HUES64 (cell line): ENCODE results near the gene PI16.
"Not testable (repeated sequence)": the region's sequence is repeated elsewhere in the genome, so short reads cannot be mapped to it uniquely, and the experiment has no call there.

Experiments
- H3K27ac ChIP-seq: 2 replicates; pipeline ENCODE4 v1.7.0; 2013; ENCODE audit warnings: low read depth, low read length, inconsistent platforms
- H3K27me3 ChIP-seq: 2 replicates; pipeline ENCODE4 v1.6.1; 2013; ENCODE audit warnings: mild to moderate bottlenecking, low read length; ENCODE audit not compliant: insufficient read depth
- H3K36me3 ChIP-seq: 2 replicates; pipeline ENCODE4 v1.6.1; 2013; ENCODE audit warnings: mild to moderate bottlenecking, low read length; ENCODE audit not compliant: insufficient read depth
- H3K4me1 ChIP-seq: 2 replicates; pipeline ENCODE4 v1.6.1; 2013; ENCODE audit warnings: mild to moderate bottlenecking, low read length, moderate library complexity; ENCODE audit not compliant: insufficient read depth
- H3K4me3 ChIP-seq: 2 replicates; pipeline ENCODE4 v1.5.1; 2013; ENCODE audit warnings: mild to moderate bottlenecking, low read length, moderate library complexity
- H3K9ac ChIP-seq: 2 replicates; pipeline ENCODE4 v1.6.1; 2013; ENCODE audit warnings: mild to moderate bottlenecking, low read depth, low read length
- H3K9me3 ChIP-seq: 2 replicates; pipeline ENCODE4 v1.6.1; 2013; ENCODE audit warnings: low read depth, low read length; ENCODE audit not compliant: insufficient read depth
- WGBS: fragments of 150-250, 120-280 bp; methylation state at CpG from one replicate; pipeline ENCODE4 v1.1.7; 2013; ENCODE audit warnings: missing lambda C conversion rate; 5-methylcytosine and 5-hydroxymethylcytosine counted together

PI16 gene

GRCh38 chr6:36990401-36990800, 35.9 kb downstream of the PI16 start:
- not testable (repeated sequence) for H3K4me3 ChIP-seq, H3K36me3 ChIP-seq, H3K9me3 ChIP-seq, H3K4me1 ChIP-seq, H3K27me3 ChIP-seq, H3K27ac ChIP-seq, H3K9ac ChIP-seq
- 85% methylated on average over 2 of the region's 2 CpGs for WGBS

GRCh38 chr6:36997811-36998722, 43.5 kb downstream of the PI16 start:
- no peak overlapping the region for H3K27ac ChIP-seq
- WGBS, result 85% methylated on average over 18 of the region's 18 CpGs
- no peak overlapping the region for H3K4me3 ChIP-seq
- H3K9ac ChIP-seq, result no peak overlapping the region
- H3K4me1 ChIP-seq, result peaks cover 3% of the 10 kb centered on the region; the same call in 1 of the 2 replicates
- no peaks in the 10 kb centered on the region for H3K27me3 ChIP-seq
- H3K36me3 ChIP-seq, result no peaks in the 10 kb centered on the region
- H3K9me3 ChIP-seq, result no peaks in the 10 kb centered on the region

DNA sequence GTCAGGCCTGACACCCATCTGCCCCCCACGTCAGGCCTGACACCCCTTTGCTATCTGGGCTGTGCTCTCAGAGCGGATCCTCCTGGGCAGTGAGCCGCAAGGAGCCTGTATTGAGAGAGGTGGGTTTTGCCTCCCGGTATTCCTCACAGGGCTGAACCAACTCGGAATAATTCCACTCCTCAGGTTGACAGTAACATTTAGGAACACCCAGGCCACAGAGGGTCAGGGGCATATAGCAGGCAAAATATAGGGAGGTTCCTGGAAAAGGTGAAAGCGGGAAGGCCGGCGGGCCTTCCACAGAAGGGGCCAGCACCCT, 44.1 kb downstream of the PI16 start:
- H3K27ac ChIP-seq, result no peak overlapping the region
- no peak overlapping the region for H3K9ac ChIP-seq
- no peak overlapping the region for H3K4me3 ChIP-seq
- H3K27me3 ChIP-seq, result no peaks in the 10 kb centered on the region
- H3K9me3 ChIP-seq, result no peaks in the 10 kb centered on the region
- H3K36me3 ChIP-seq, result no peaks in the 10 kb centered on the region
- WGBS, result 91% methylated on average over 8 of the region's 8 CpGs
- peaks cover 3% of the 10 kb centered on the region; the same call in 1 of the 2 replicates for H3K4me1 ChIP-seq

DNA sequence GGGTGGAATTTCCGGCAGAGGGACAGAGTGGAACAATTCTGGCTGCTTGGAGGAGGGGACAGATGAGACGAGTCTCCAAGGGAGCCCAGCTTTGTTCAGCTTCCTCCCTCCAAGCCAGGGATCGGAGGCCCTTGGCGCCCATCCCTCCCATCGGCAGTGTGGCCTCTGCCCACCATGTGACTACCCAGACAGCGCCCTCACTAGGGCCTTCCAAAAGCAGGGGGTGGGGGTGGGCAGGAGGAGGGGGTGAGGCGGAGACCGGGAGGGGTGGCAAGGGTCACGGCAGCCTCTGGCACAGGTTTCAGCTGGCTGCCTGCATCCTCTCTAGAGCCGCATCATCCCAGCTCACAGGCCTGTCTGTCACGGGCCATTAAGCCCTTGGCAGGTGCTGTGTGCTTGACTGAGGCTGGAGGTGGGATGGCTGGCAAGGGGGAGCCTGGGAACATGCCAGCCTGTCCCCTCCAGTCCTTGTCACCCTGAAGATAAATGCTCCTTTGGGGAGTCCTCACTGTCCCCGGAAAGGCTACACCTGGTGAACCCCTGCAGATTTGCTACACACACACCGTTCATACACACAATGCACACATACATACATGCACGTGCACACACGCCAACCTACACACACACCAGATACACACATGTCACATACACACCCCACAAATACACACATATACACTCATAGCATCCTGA, 44.7 kb downstream of the PI16 start:
- peaks cover 3% of the 10 kb centered on the region; the same call in 1 of the 2 replicates for H3K4me1 ChIP-seq
- H3K27ac ChIP-seq, result no peak overlapping the region
- H3K9me3 ChIP-seq, result no peaks in the 10 kb centered on the region
- no peak overlapping the region for H3K9ac ChIP-seq
- H3K36me3 ChIP-seq, result no peaks in the 10 kb centered on the region
- no peak overlapping the region for H3K4me3 ChIP-seq
- no peaks in the 10 kb centered on the region for H3K27me3 ChIP-seq
- 81% methylated on average over 15 of the region's 15 CpGs for WGBS

- Histone ChIP-seq H3K9ac (no peak overlapping the region), H3K27ac (no peak overlapping the region), H3K4me3 (no peak overlapping the region), H3K9me3 (no peaks in the 10 kb centered on the region), H3K36me3 (no peaks in the 10 kb centered on the region), H3K27me3 (no peaks in the 10 kb centered on the region), H3K4me1 (peaks cover 3% of the 10 kb centered on the region; the same call in 1 of the 2 replicates)
- WGBS, result 87% methylated on average over 4 of the region's 4 CpGs
Observed at GRCh38 chr6:36999751-37000125, 45.2 kb downstream of the PI16 start.

DNA sequence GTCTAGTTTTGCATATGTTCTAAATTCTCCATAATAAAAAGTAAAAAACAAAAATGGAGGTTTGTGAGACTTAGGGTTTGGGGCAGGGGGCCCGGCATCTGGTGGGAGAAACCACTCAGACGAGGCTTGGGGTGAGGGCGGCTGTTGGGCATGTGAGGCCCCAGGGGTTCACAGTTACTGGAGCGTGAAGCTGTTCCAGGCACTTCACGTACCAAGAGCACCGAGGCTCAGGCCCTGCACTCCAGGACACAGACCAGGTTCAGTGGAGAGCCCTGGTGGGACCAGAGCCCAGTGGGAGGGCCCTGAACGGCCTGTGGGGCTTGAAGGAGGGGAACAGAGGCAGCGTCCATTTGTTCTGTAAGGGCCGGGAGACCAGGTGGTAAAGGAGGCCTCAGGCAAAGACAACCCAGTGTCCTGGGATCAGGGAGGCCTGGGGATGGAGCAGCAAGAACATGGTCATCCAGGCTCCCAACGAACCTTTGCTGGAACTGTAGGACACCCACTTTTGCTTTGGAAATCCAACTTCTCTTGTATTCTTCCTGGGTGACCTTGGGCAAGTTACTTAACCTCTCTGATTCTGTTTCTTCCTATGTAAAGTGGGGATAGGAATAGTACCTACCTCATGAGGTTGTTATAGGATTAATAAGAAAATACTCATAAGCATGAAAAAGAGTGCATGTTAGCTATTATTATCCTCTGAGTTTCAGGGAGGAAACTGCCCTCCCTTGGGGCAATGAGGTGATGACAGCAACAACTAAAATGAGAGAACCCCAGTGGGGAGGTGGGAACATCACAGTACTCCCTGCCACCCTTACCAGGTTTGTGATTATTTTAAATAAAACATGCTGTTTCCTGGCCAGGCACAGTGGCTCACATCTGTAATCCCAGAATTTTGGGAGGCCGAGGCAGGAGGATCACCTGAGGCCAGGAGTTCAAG, 49.8 kb downstream of the PI16 start:
- Histone ChIP-seq H3K9me3 (no peaks in the 10 kb centered on the region), H3K9ac (no peak overlapping the region), H3K27me3 (no peaks in the 10 kb centered on the region), H3K4me1 (no peaks in the 10 kb centered on the region), H3K27ac (no peak overlapping the region), H3K4me3 (no peak overlapping the region), H3K36me3 (no peaks in the 10 kb centered on the region)
- WGBS, result 90% methylated on average over 11 of the region's 11 CpGs

DNA sequence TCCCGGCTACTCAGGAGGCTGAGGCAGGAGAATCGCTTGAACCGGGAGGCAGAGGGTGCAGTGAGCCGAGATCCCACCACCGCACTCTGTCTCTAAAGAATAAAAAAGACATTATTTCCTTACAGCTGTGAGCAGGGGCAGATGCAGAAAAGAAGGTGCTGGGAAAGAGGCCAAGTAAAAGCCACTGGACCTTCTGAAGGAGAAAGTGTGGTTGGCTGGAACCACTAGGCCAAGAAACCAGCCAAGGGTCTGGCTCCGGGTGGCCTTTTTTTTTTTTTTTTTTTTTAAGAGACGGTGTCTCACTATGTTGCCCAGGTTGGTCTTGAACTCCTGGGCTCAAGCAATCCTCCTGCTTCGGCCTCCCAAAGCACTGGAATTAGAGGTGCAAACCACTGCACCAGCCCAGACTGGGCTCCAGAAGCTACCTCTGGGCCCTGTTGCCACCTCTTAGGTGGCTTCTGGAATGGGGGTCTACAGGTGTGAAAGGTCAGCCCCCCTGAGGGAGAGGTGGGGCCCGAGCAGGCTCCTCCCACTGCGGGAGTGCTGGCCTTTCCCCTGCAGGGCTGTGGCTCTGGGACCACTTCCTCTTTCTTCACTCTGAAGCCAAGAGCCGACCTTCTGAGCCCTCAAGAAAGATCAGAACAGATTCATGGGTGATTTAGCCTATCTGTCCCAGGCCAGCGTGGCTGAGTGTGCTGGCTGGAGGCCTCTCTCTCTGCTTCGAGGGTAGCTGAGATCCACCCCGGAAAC, 50.7 kb downstream of the PI16 start, which contains the start of gene FGD2:
Gene FGD2 (plus strand): TSS at position 595 of the 750 bp plus-strand sequence. CDS start 163 bp downstream, outside the sequence.
- Histone ChIP-seq H3K9me3 (no peaks in the 10 kb centered on the region), H3K4me1 (no peaks in the 10 kb centered on the region), H3K27me3 (no peaks in the 10 kb centered on the region), H3K27ac (no peak within 1 kb of the TSS), H3K36me3 (no peaks in the 10 kb centered on the region), H3K9ac (no peak within 1 kb of the TSS), H3K4me3 (no peak within 1 kb of the TSS)
- 93% methylated on average over 14 of the region's 14 CpGs for WGBS

DNA sequence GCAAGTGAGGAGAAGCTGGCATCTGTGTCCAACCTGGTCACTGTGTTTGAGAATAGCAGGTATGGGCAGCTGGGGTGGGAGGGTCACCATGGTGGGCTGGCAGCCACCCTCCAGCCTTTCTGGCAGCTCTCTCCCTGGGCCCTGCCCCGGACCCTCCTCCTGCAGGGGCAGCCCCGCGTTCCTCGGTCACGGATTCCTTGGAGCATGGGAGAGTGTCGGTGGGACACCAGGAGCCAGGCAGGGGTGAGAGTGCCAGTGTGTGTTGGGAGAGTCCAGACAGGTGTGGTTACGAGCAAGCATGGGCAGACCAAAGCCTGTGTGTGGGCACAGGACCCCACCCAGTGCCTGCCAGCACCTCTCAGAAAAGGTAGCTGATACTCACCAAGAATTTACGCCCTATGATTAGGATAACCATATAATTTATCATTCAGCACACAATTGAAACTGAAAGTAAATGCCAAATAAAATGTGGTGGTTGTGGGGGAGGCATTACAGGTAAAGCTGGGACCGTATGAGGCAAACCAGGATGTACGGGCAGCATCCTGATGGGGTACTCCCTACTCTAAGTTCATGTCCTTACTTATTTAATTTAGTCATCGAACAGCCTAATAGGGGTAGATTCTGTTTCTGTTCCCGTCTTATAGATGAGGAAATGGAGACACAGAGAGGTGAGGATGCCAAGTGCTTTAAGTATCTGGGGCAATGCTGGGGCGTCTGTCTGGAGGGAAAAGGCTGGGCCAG, 51.5 kb downstream of the PI16 start:
- H3K9ac ChIP-seq, result no peak overlapping the region
- H3K4me1 ChIP-seq, result no peaks in the 10 kb centered on the region
- H3K27ac ChIP-seq, result no peak overlapping the region
- H3K4me3 ChIP-seq, result no peak overlapping the region
- no peaks in the 10 kb centered on the region for H3K27me3 ChIP-seq
- 91% methylated on average over 13 of the region's 13 CpGs for WGBS
- H3K36me3 ChIP-seq, result no peaks in the 10 kb centered on the region
- no peaks in the 10 kb centered on the region for H3K9me3 ChIP-seq

- Histone ChIP-seq H3K36me3 (no peaks in the 10 kb centered on the region), H3K9me3 (no peaks in the 10 kb centered on the region), H3K27me3 (no peaks in the 10 kb centered on the region), H3K4me1 (no peaks in the 10 kb centered on the region), H3K9ac (no peak overlapping the region), H3K4me3 (no peak overlapping the region), H3K27ac (no peak overlapping the region)
- 90% methylated on average over 5 of the region's 5 CpGs for WGBS
Observed at GRCh38 chr6:37006793-37007339, 52.3 kb downstream of the PI16 start.
